ENCODE data around the gene ATG4B.
"Not testable (repeated sequence)": the region's sequence is repeated elsewhere in the genome, so short reads cannot be mapped to it uniquely, and the experiment has no call there.

ATG4B gene

DNA sequence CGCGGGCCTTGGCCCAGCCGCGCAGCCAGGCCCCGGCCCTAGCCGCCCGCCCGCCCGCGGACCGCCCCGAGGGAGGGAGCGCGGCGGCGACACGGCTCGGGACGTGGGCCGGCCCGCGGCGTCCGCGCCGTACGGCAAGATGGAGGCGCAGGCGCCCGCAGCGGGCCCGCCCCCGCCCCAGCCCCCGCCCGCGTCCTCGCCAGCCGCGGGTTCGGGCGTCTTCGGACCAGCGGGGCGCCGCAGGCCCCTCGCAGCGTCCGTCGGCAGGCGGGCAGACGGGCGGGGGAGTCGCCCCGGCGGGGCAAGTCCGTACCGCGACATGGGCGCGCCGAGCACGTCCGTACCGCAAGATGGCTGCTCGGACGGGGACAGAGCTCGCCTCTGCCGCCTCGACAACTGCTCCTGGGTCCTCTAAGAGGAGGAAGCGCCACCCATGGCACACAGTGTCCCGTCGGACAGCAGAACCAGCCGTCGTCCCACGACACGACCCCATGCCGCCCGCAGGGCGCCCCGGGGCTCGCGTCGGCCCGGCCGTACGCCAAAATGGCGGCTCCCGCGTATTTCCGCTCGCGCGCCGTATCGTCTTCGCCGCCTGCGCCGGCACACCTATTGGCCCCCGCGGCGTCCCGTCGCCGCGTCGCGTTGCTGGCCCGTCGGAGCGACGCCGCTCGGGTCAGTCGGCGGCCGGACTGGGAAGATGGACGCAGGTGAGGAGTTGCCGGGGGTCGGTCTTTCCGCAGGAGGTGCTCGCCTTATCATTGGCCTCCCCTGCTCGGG, at the start of gene ATG4B, which contains the start of gene THAP4:
Gene ATG4B, plus strand, starts transcription at position 676 of the 777 bp plus-strand sequence. Its CDS starts 22 bp downstream, at position 698.
Gene THAP4, minus strand, starts transcription at position 141 of the 777 bp plus-strand sequence. CDS start 141 bp downstream, outside the sequence.
- peak; percentile 68 for DNase-seq

GRCh38 chr2:241589863-241590262, 47.6 kb upstream of the ATG4B start:
- DNase-seq: not testable (repeated sequence)

GRCh38 chr2:241590496-241591455, 46.7 kb upstream of the ATG4B start:
- DNase-seq: not testable (repeated sequence)

DNA sequence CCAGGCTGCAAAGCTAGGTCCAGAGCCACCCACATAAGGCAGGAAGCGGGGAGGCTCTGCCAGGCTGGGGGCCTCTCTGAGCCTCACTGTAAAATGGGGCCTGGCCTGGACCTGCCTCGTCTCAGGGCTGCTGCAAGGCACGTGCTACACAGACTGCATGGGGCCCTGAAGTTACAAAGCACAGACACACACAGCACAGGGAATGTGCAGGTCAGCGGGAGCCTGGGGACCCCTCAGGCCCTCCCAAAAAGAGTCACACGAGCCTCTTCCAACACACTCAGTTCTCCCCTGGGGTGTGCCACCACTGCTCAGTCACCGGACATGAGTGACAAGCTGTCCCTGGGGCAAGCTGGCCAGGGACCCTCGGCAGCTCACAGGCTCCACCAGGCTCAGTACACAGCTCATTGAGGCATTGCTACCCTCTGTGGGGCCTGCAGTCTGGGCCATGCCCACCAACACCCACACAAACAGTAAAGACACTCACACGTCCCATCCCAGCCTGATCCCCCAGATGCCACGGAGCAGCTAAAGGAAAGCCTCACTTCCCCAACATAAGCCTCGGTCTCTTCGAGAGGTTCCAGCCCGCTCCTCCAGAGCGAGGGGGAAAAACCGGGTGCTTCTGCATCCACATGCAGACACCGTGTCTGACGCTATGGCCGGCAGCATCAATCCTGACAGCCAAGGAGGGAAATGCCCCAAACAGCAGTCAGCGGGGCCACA, 45.2 kb upstream of the ATG4B start:
- DNase-seq: no peak

DNA sequence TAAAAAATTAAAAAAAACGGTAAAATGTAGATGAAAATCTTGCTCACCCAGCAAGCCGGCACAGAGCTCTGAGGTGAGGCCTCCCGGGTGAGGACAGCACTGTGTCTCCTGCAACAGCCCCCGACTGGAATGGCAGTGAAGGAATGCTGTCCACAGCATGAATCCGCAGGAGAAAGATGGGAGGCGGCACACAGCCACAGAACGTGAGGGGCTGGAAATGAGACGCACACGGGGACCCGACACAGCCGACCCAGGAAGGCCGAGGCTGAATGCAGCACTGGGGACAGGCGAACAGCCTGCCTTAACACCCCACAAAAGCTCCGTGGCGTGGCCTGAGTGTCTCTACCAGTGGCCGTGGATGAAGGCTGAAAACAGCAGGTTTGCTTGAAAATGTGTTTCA, 44.2 kb upstream of the ATG4B start:
- DNase-seq: no peak

- no peak for DNase-seq
Measured at GRCh38 chr2:241595600-241596140, 41.8 kb upstream of the ATG4B start.

GRCh38 chr2:241597561-241597960, 39.9 kb upstream of the ATG4B start:
- no peak for DNase-seq

DNA sequence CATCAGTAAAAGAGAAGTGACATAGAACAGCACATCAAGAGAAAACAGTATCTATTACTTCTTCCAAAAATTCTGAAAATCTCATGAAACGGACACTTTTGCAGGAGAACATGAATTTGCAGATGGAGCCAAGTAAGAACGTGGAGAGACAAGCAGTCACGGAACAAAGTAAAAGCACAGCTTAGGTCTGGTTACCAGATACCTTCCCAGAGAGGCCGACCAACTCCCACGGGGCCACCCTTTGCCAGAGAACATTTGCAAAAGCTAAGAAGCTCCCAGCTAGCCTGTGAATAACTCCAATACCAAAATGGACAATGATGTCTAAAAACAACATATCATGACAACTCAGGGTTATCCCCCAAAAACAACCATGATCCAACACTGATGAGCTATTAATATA, 39.4 kb upstream of the ATG4B start:
- DNase-seq: no peak

DNA sequence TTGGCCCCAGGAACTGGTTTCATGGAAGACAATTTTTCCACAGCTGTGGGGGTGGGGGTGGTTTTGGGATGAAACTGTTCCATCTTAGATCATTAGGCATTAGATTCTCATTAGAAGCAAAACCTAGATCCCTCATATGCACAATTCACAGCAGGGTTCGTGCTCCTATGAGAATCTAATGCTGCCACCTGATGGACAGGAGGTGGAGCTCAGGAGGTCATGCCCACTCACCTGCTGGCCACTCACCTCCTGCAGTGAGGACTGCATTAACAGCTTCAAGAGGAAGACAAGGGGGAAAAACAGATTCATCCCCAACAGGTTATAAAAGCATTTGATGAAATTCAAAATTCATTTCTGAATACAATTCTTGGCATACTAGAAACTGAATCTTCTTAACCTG, 39.0 kb upstream of the ATG4B start:
- DNase-seq: no peak

- DNase-seq: no peak
Measured at GRCh38 chr2:241599615-241600014, 37.9 kb upstream of the ATG4B start.

DNA sequence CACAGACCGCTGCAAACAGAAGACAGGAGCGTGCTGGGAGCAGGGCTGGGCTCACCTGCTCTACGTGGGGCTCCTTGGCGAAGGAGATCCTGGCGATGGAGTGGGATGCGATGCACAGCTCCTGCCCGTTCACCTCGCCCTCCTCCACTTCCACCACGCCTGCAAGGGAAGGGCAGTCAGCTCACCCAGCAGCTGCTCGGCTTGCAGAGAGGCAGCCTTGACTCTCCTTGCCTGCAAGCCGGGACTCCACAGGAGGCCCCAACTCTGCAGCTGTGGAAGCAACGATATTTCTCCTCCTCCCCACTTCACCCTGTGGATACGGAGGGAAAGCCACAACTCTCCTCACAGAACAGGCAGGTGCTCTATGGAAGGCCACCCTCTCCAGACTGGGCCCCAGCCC, 35.7 kb upstream of the ATG4B start:
- no peak for DNase-seq

DNA sequence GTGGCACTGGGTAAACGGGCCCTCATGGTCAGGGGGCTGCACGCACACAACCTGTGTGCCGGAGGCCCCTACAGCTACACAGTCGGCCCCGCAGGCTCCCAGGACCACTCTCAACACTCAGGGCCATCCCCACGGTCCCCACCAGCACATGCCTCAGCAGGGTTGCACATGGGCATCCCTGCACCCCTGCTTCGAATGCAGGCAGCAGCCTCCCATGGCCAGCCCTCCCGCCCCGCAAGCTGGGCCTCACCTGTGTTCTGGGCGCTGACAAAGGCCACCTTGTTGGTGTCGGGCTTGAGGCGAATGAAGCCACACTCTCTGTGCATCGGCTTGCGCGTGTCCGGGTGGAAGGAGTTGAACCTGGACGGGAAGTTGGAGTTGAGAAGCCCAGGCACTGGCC, 34.8 kb upstream of the ATG4B start:
- DNase-seq: no peak

GRCh38 chr2:241603686-241604085, 33.8 kb upstream of the ATG4B start:
- DNase-seq: no peak

DNA sequence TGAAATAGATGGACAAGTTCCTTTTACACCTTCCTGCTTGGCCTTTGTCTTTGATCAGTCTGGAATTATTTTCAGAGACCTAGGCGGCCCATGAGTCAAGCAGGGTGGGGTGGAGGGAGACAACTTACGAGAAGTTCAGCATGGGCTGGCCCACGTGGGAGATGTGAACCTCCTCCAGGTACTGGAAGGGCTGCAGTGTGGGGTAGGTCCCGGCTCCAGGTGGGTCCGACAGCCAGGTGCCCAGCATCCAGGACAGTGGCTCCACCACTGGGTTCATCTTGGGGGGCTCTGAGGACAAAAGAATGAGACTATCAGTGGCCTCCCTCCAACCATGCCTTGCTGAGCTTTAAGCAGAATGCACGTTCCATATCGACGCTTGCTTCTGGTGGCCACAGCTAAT, 31.3 kb upstream of the ATG4B start:
- no peak for DNase-seq

DNA sequence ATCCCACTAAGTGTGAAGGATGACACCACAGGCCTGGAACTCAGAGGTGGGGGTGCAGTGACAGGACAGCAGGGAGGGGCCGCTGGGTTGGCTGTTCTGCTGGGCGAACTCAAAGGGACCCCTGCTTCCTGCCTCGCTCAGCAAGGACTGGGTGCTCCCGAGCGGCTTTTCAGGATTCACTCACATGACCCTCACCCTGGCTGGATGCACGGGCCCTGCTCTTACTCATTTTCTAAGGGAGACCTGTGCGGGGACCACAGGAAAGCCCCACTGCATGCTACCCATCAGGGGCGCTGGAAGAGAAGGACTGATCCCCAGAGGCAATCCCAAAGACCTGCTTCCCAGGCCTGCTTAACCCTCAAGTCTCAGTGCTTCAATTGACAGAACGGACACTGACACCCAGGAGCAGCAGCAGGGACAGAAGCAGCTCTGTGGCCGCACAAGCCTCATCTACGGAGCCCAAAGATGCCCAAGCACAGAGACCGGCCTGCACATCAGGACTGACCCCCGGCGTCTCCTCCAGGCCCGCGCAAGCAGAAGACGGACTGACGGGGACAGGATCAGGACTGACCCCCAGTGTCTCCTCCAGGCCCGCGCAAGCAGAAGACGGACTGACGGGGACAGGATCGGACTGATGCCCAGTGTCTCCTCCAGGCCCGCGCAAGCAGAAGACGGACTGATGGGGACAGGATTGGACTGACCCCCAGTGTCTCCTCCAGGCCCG, 30.2 kb upstream of the ATG4B start:
- DNase-seq: no peak

DNA sequence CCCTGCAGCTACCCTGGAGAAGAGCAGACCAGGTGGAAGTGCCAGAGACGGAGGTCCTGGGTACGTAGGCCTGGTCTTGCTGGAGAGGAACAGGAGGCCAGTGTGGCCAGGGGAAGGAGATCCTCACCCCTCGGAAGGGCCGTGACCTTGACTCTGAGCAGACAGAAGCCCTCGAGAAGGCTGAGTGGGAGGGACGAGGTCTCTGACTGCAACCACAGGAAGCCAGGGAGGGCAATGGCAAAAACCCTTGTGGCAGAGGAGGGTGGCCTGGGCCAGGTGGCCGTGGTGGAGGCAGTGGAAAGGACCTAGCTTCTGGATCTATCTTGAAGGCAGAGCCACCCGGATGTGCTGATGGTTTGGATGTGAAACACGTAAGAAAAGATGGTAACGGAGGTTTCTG, 28.6 kb upstream of the ATG4B start:
- DNase-seq: no peak

- peak; percentile 89 for DNase-seq
Measured at GRCh38 chr2:241609859-241610793, 27.4 kb upstream of the ATG4B start.

GRCh38 chr2:241611062-241611461, 26.4 kb upstream of the ATG4B start:
- no peak for DNase-seq

DNA sequence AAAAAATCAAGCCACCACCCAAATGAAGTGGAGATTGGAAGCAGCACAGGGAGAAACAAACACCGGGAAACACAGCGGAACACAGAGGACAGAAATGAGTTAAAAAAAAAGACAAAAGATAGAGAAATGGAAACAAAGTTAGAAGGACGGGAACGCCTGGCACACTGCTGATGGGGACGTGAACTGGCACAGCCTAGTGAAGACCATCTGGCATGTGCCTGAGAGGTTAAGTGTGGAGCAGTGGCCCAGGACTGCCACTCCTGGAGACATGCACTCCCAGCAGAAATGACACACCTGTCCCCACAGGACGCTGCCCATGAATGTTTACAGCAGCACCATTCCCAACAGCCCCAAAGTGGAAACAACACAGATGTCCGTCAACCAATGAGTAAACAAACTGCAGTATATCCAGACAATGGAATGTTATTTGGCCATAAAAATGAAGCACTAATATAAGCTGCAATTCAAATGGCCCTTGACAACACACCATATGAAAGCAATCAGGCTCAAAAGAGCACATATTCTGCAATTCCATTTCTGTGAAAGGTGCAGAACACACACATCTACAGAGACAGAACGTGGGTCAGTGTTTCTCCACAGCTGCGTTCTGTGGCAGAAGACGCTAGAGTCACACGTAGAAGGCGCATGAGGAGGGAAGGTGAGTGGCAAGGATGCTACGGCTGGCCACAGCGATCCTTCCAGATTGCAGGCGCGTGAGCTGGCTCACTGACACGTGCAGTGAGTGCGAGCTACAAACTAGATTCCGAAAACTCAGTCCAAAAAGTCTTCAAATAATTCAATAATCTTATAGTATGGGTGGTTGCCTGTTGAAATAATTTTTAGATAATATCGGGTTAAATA, 25.1 kb upstream of the ATG4B start:
- no peak for DNase-seq

All from stimulated activated naive CD4-positive, alpha-beta T cell treated with Interleukin-2 at 50 U/mL for 16 hours (primary cell).